GM18498 (cell line): Measurements from ENCODE around the gene ANGEL2.
"Not testable (repeated sequence)": the region's sequence is repeated elsewhere in the genome, so short reads cannot be mapped to it uniquely, and the experiment has no call there.

Source experiments
- ATAC-seq: cut with Tn5 transposase; IDR thresholded peaks from one replicate; pipeline ENCODE4 v1.9.1; 2021; ENCODE audit warnings: mild to moderate bottlenecking, moderate library complexity; ENCODE audit not compliant: unreplicated experiment

The ANGEL2 gene

GRCh38 chr1:213015099-213016050, at the start of gene ANGEL2:
Gene ANGEL2, minus strand, starts transcription at chr1:213015867. Its CDS starts 196 bp downstream, at chr1:213015671.
- ATAC-seq: peak; percentile 93

- no peak for ATAC-seq
Measured at GRCh38 chr1:213061263-213061662, 45.6 kb upstream of the ANGEL2 start.

- no peak for ATAC-seq
Measured at GRCh38 chr1:213060836-213061235, 45.2 kb upstream of the ANGEL2 start.

- no peak for ATAC-seq
Measured at GRCh38 chr1:213057264-213058059, 41.8 kb upstream of the ANGEL2 start.

GRCh38 chr1:213055767-213056166, 40.1 kb upstream of the ANGEL2 start:
- ATAC-seq: no peak

- ATAC-seq: no peak
Measured at GRCh38 chr1:213054733-213055591, 39.3 kb upstream of the ANGEL2 start.

- ATAC-seq: no peak
Measured at GRCh38 chr1:213054142-213054541, 38.5 kb upstream of the ANGEL2 start.

- ATAC-seq: no peak
Measured at GRCh38 chr1:213053455-213053854, 37.8 kb upstream of the ANGEL2 start.

GRCh38 chr1:213051881-213052202, 36.2 kb upstream of the ANGEL2 start:
- ATAC-seq: no peak

GRCh38 chr1:213051127-213051880, 35.6 kb upstream of the ANGEL2 start, which contains the start of gene RPS6KC1:
Gene RPS6KC1, plus strand, starts transcription at chr1:213051241. Its CDS starts 164 bp downstream, at chr1:213051405.
- peak; percentile 98 for ATAC-seq

GRCh38 chr1:213050745-213051126, 35.1 kb upstream of the ANGEL2 start:
- ATAC-seq: peak; percentile 34

GRCh38 chr1:213049232-213049631, 33.6 kb upstream of the ANGEL2 start:
- ATAC-seq: no peak

GRCh38 chr1:213045321-213046226, 29.9 kb upstream of the ANGEL2 start:
- ATAC-seq: not testable (repeated sequence)

GRCh38 chr1:213041443-213041842, 25.8 kb upstream of the ANGEL2 start:
- ATAC-seq: no peak

GRCh38 chr1:213035573-213035972, 19.9 kb upstream of the ANGEL2 start:
- no peak for ATAC-seq

- ATAC-seq: no peak
Measured at GRCh38 chr1:213034713-213035112, 19.0 kb upstream of the ANGEL2 start.

GRCh38 chr1:213032651-213033050, 17.0 kb upstream of the ANGEL2 start:
- no peak for ATAC-seq

GRCh38 chr1:213027024-213027423, 11.4 kb upstream of the ANGEL2 start:
- not testable (repeated sequence) for ATAC-seq

GRCh38 chr1:213020016-213020415, 4.3 kb upstream of the ANGEL2 start:
- ATAC-seq: no peak
